Dedifferentiated amniotic fluid mesenchymal stem cell (primary cell): ENCODE measurements around the gene IGF2.

Experiments
- DNase-seq: peaks from one replicate; pipeline ENCODE4 v3.0.0-alpha.2; 2016; ENCODE audit errors: extremely low spot score

The IGF2 gene

GRCh38 chr11:2169626-2170570, 30.7 kb upstream of the IGF2 start:
- no peak for DNase-seq

GRCh38 chr11:2169005-2169378, 29.8 kb upstream of the IGF2 start:
- DNase-seq: no peak

- DNase-seq: no peak
Measured at GRCh38 chr11:2168286-2169004, 29.3 kb upstream of the IGF2 start.

- no peak for DNase-seq
Measured at GRCh38 chr11:2167141-2168045, 28.2 kb upstream of the IGF2 start.

- no peak for DNase-seq
Measured at GRCh38 chr11:2166091-2166851, 27.1 kb upstream of the IGF2 start.

- no peak for DNase-seq
Measured at GRCh38 chr11:2165571-2165970, 26.4 kb upstream of the IGF2 start.

GRCh38 chr11:2164861-2165555, 25.8 kb upstream of the IGF2 start:
- no peak for DNase-seq

- no peak for DNase-seq
Measured at GRCh38 chr11:2164081-2164480, 24.9 kb upstream of the IGF2 start.

- DNase-seq: no peak
Measured at GRCh38 chr11:2163428-2163978, 24.3 kb upstream of the IGF2 start.

GRCh38 chr11:2160736-2161259, 21.6 kb upstream of the IGF2 start, which contains the start of gene INS:
INS (minus strand) TSS chr11:2161209; CDS start chr11:2160971, 238 bp downstream.
- DNase-seq: no peak

- DNase-seq: no peak
Measured at GRCh38 chr11:2159536-2160413, 20.6 kb upstream of the IGF2 start.

- no peak for DNase-seq
Measured at GRCh38 chr11:2158966-2159365, 19.8 kb upstream of the IGF2 start.

- no peak for DNase-seq
Measured at GRCh38 chr11:2158296-2158737, 19.1 kb upstream of the IGF2 start.

GRCh38 chr11:2157294-2158040, 18.3 kb upstream of the IGF2 start:
- no peak for DNase-seq

- no peak for DNase-seq
Measured at GRCh38 chr11:2156416-2157182, 17.4 kb upstream of the IGF2 start.

GRCh38 chr11:2155511-2155910, 16.3 kb upstream of the IGF2 start:
- no peak for DNase-seq

GRCh38 chr11:2154889-2155288, 15.7 kb upstream of the IGF2 start:
- no peak for DNase-seq
